HG03442 (cell line): Measurements from ENCODE around the gene PWWP2B.

ENCODE experiments used
- ATAC-seq: cut with Tn5 transposase; IDR thresholded peaks from one replicate; pipeline ENCODE4 v1.9.1; 2021; ENCODE audit warnings: mild to moderate bottlenecking, moderate library complexity; ENCODE audit not compliant: unreplicated experiment

PWWP2B gene

GRCh38 chr10:132466520-132467463 is 69.8 kb downstream of the PWWP2B start:
- no peak for ATAC-seq
